Keratinocyte (primary cell): ENCODE results near the gene MC2R. TPM values are rescaled to one million over a fixed set of nuclear protein-coding genes. Genes with fewer than 3 reads are reported as not detected.
"Not testable (repeated sequence)": the region's sequence is repeated elsewhere in the genome, so short reads cannot be mapped to it uniquely, and the experiment has no call there.

Experiments
- DNase-seq: peaks from one replicate; pipeline ENCODE4 v3.0.0-alpha.2; 2011; ENCODE audit warnings: low read depth, missing footprints, low spot score
- FAIRE-seq: peaks from 2 replicates; lab custom pipeline; 2011; peaks lifted over from hg19 to GRCh38; lab: Jason Lieb, UNC
- H2AFZ ChIP-seq: 2 replicates; pipeline ENCODE4 v1.6.0; 2012; ENCODE audit warnings: low read length, control low read depth, inconsistent platforms; ENCODE audit not compliant: control insufficient read depth
- H3K27ac ChIP-seq: 2 replicates; pipeline ENCODE4 v1.5.1; 2011; ENCODE audit warnings: low read length; ENCODE audit not compliant: control insufficient read depth, insufficient read depth
- H3K27me3 ChIP-seq: 3 replicates; pipeline ENCODE4 v1.6.0; 2011; ENCODE audit warnings: low read length; ENCODE audit not compliant: control insufficient read depth, insufficient read depth; ENCODE audit errors: extremely low read depth
- H3K36me3 ChIP-seq, 2 experiments: 2 replicates in 1 of 2; 3 replicates in 1 of 2; pipeline ENCODE4 v1.5.1; 2011; ENCODE audit warnings: low read length in 2 of 2, mild to moderate bottlenecking in 1 of 2; ENCODE audit not compliant: control insufficient read depth in 2 of 2, insufficient read depth in 2 of 2; ENCODE audit errors: extremely low read depth in 1 of 2
- H3K4me1 ChIP-seq: 3 replicates; pipeline ENCODE4 v1.5.1; 2011; ENCODE audit warnings: low read length; ENCODE audit not compliant: control insufficient read depth, insufficient read depth; ENCODE audit errors: extremely low read depth
- H3K4me2 ChIP-seq: 3 replicates; pipeline ENCODE4 v1.6.0; 2011; ENCODE audit warnings: low read depth, low read length; ENCODE audit not compliant: control insufficient read depth, insufficient read depth; ENCODE audit errors: extremely low read depth
- H3K4me3 ChIP-seq, 3 experiments: fragments of 200-600 bp in 1 of 3; sonication (generic) in 1 of 3; 2 replicates in 2 of 3; 3 replicates in 1 of 3; pipeline ENCODE4 v1.5.1; 2011 to 2016; ENCODE audit warnings: low read length in 3 of 3, mild to moderate bottlenecking in 3 of 3, control low read depth in 2 of 3, inconsistent platforms in 1 of 3, low read depth in 1 of 3, mixed read lengths in 1 of 3, mixed run types in 1 of 3, moderate library complexity in 1 of 3; ENCODE audit not compliant: control insufficient read depth in 2 of 3, insufficient read depth in 2 of 3; ENCODE audit errors: extremely low read depth in 1 of 3
- H3K79me2 ChIP-seq: 2 replicates; pipeline ENCODE4 v1.6.0; 2012; ENCODE audit warnings: low read length; ENCODE audit not compliant: control insufficient read depth, insufficient read depth
- H3K9ac ChIP-seq: 3 replicates; pipeline ENCODE4 v1.6.0; 2011; ENCODE audit warnings: low read length; ENCODE audit not compliant: control insufficient read depth, insufficient read depth; ENCODE audit errors: extremely low read depth
- H3K9me1 ChIP-seq: 3 replicates; pipeline ENCODE4 v1.6.0; 2011; ENCODE audit warnings: low read length; ENCODE audit not compliant: control insufficient read depth, insufficient read depth; ENCODE audit errors: extremely low read depth
- H3K9me3 ChIP-seq: 2 replicates; pipeline ENCODE4 v1.5.1; 2012; ENCODE audit warnings: low read depth, low read length; ENCODE audit not compliant: control insufficient read depth
- H4K20me1 ChIP-seq: 3 replicates; pipeline ENCODE4 v1.6.0; 2011; ENCODE audit warnings: low read length; ENCODE audit not compliant: control insufficient read depth, insufficient read depth; ENCODE audit errors: extremely low read depth
- CTCF ChIP-seq, 3 experiments: IDR thresholded peaks in 1 of 3; conservative IDR thresholded peaks in 1 of 3; optimal IDR thresholded peaks in 1 of 3; 2 replicates in 2 of 3; 3 replicates in 1 of 3; pipeline versions ENCODE3 to v1.5.1; 2011; ENCODE audit warnings: low read length in 3 of 3, mild to moderate bottlenecking in 3 of 3, moderate library complexity in 2 of 3, control low read depth in 1 of 3, inconsistent platforms in 1 of 3; ENCODE audit not compliant: insufficient read depth in 2 of 3; ENCODE audit errors: extremely low read depth in 1 of 3
- EZH2 ChIP-seq: IDR thresholded peaks from one replicate; pipeline ENCODE4 v1.6.1; 2012; ENCODE audit warnings: inconsistent platforms, mild to moderate bottlenecking, low read length, moderate library complexity
- dilution Hi-C: fragments of 300-500 bp; cut with MboI; formaldehyde crosslinking; loops from one replicate; pipeline ENCODE4 v1.7.0; 2020; ENCODE audit warnings: low sequenced_read_pairs; ENCODE audit not compliant: extremely low pct_ligation_motif_present
- polyA plus RNA-seq, 5 experiments: library from polyadenylated mRNA; depleted of rRNA in 3 of 5; stranded (reverse) in 3 of 5; stranded (forward) in 1 of 5; unstranded in 1 of 5; fragments of >200 nt; gene quantifications; 1 replicate in 1 of 5; 2 replicates in 3 of 5; 3 replicates in 1 of 5; pipeline versions ENCODE4 v1.2.1 to v1.2.3, GENCODE V29; 2011 to 2012; ENCODE audit warnings: missing spikeins in 2 of 5, low read depth in 1 of 5, low replicate concordance in 1 of 5

The MC2R gene
- polyA plus RNA-seq, 1 donor (not counting 4 experiments of a cell fraction or from before 2014, with no cell fraction given) = not detected

GRCh38 chr18:13868501-13869271 is 46.6 kb downstream of the MC2R start:
- TF ChIP-seq EZH2 (no peak), CTCF (optimal IDR thresholded peaks at IDR 0.05 in 1 of 3, IDR thresholded peaks at IDR 0.05 in 1 of 3, conservative IDR thresholded peaks at IDR 0.05 in 1 of 3; ENCODE audit: extremely low read depth in 1 of 3, insufficient read depth in 2 of 3, low read length in 3 of 3) (no peak)
- Histone ChIP-seq H3K79me2 (no peaks in the 10 kb centered on the region), H3K4me3 (no peak overlapping the region), H3K4me1 (no peaks in the 10 kb centered on the region), H3K36me3 (no peaks in the 10 kb centered on the region), H2AFZ (no peak overlapping the region), H3K9ac (no peak overlapping the region), H3K9me3 (no peaks in the 10 kb centered on the region), H3K27ac (no peak overlapping the region), H3K27me3 (peaks cover 9% of the 10 kb centered on the region), H4K20me1 (no peaks in the 10 kb centered on the region), H3K4me2 (no peak overlapping the region), H3K9me1 (no peaks in the 10 kb centered on the region)
- DNase-seq (no peak), FAIRE-seq (no peak)
- dilution Hi-C loops = no loop called here

- DNase-seq, H2AFZ ChIP-seq, dilution Hi-C loops, H3K4me1 ChIP-seq, H3K27me3 ChIP-seq, H3K4me3 ChIP-seq, H3K4me2 ChIP-seq, H3K9me1 ChIP-seq, H3K79me2 ChIP-seq, H3K9me3 ChIP-seq, FAIRE-seq, H3K27ac ChIP-seq, H3K9ac ChIP-seq, H3K36me3 ChIP-seq, H4K20me1 ChIP-seq: not testable (repeated sequence)
These were observed 52.4 kb downstream of the MC2R start for GRCh38 chr18:13862898-13863297.

- H3K9ac ChIP-seq = no peak overlapping the region
- peaks cover 8% of the 10 kb centered on the region for H3K9me3 ChIP-seq
- no peaks in the 10 kb centered on the region for H3K27me3 ChIP-seq
- no peak overlapping the region for H3K4me2 ChIP-seq
- dilution Hi-C loops = no loop called here
- no peaks in the 10 kb centered on the region for H4K20me1 ChIP-seq
- no peak for TF ChIP-seq EZH2
- TF ChIP-seq CTCF (optimal IDR thresholded peaks at IDR 0.05 in 1 of 3, IDR thresholded peaks at IDR 0.05 in 1 of 3, conservative IDR thresholded peaks at IDR 0.05 in 1 of 3; ENCODE audit: extremely low read depth in 1 of 3, insufficient read depth in 2 of 3, low read length in 3 of 3) = no peak
- no peak for FAIRE-seq
- no peak overlapping the region for H3K4me3 ChIP-seq
- no peak overlapping the region for H3K27ac ChIP-seq
- H3K4me1 ChIP-seq = no peaks in the 10 kb centered on the region
- no peak overlapping the region for H2AFZ ChIP-seq
- no peaks in the 10 kb centered on the region for H3K9me1 ChIP-seq
- DNase-seq = no peak
- no peaks in the 10 kb centered on the region for H3K36me3 ChIP-seq
- H3K79me2 ChIP-seq = no peaks in the 10 kb centered on the region
These were observed 65.5 kb downstream of the MC2R start for GRCh38 chr18:13849791-13850190.
